Aorta (tissue), 5 donors: Measurements from ENCODE around the gene PRSS12. TPM values are rescaled to one million over a fixed set of nuclear protein-coding genes. Genes with fewer than 3 reads are reported as not detected.
"Not testable (repeated sequence)": the region's sequence is repeated elsewhere in the genome, so short reads cannot be mapped to it uniquely, and the experiment has no call there.

Experiments
- ATAC-seq: fragments of 200-7000 bp; cut with Tn5 transposase; one replicate; pipeline ENCODE4 v1.9.1; 2022; ENCODE audit warnings: moderate library complexity; ENCODE audit not compliant: low FRiP score
- DNase-seq, 2 donors: peaks; one replicate each; pipeline ENCODE4 v3.0.0-alpha.2; 2020
- H3K27ac ChIP-seq, 2 donors: one replicate each; pipeline ENCODE4 v1.5.1; 2013; ENCODE audit warnings: low read length in 2 of 2, mild to moderate bottlenecking in 2 of 2, moderate library complexity in 2 of 2, control low read depth in 1 of 2, inconsistent platforms in 1 of 2, low read depth in 1 of 2
- H3K27me3 ChIP-seq, 2 donors: one replicate each; pipeline ENCODE4 v1.6.1; 2013; ENCODE audit warnings: control low read depth in 1 of 2, low read length in 1 of 2, mild to moderate bottlenecking in 1 of 2, moderate library complexity in 1 of 2; ENCODE audit not compliant: insufficient read depth in 2 of 2, control insufficient read depth in 1 of 2
- H3K36me3 ChIP-seq, 2 donors: one replicate each; pipeline ENCODE4 v1.6.1; 2013; ENCODE audit warnings: control low read depth in 1 of 2, low read length in 1 of 2, mild to moderate bottlenecking in 1 of 2; ENCODE audit not compliant: insufficient read depth in 2 of 2, control insufficient read depth in 1 of 2
- H3K4me1 ChIP-seq, 2 donors: one replicate each; pipeline ENCODE4 v1.6.1; 2013; ENCODE audit warnings: low read length in 2 of 2, control low read depth in 1 of 2, mild to moderate bottlenecking in 1 of 2, moderate library complexity in 1 of 2; ENCODE audit not compliant: insufficient read depth in 2 of 2, control insufficient read depth in 1 of 2
- H3K4me3 ChIP-seq, 2 donors: one replicate each; pipeline ENCODE4 v1.5.1; 2013; ENCODE audit warnings: low read length in 2 of 2, control low read depth in 1 of 2, mild to moderate bottlenecking in 1 of 2
- H3K9me3 ChIP-seq: one replicate; pipeline ENCODE4 v1.6.1; 2013; ENCODE audit warnings: mild to moderate bottlenecking, low read length; ENCODE audit not compliant: control insufficient read depth
- WGBS, 2 donors: extraction: QIAGEN DNeasy Blood & Tissue Kit; methylation state at CpG; one replicate each; pipeline ENCODE4 v1.1.7; 2013; 5-methylcytosine and 5-hydroxymethylcytosine counted together
- intact Hi-C, 2 donors: fragments of 100-400 bp; cut with DNase I; formaldehyde crosslinking; loops; one replicate each; pipeline versions ENCODE4 v1.14.2 to v1.15.0; 2022
- polyA plus RNA-seq, 2 donors: library from polyadenylated mRNA; stranded (reverse); fragments of 200-250 nt; gene quantifications; one replicate each; pipeline ENCODE4 v1.2.3, GENCODE V29; 2013
- total RNA-seq, 2 donors: library from RNA; stranded (reverse); fragmentation: NEBNext Ultra II Directional; extraction: Animal tissue kit (Norgen Biotek cat#: 25700); gene quantifications; one replicate each; pipeline ENCODE4 v1.2.1, GENCODE V29; 2021
- donor health status: healthy with polysubstance abuse.
- donor health status: Bipolar disorder and iron deficiency.
- donor health status: DM: no; HTN: no; CAD: no.
- donor health status: DM: no; HTN: no; CAD: no.
- donor health status: DM: yes; HTN: yes; CAD: no.

Gene PRSS12
- total and polyA plus RNA-seq, 4 donors, result 0.18 to 0.50 TPM; not detected in 2

GRCh38 chr4:118325431-118325830, 27.4 kb downstream of the PRSS12 start:
- Histone ChIP-seq H3K4me1 (no peaks in the 10 kb centered on the region), H3K9me3 (no peaks in the 10 kb centered on the region), H3K36me3 (no peaks in the 10 kb centered on the region), H3K27me3 (no peaks in the 10 kb centered on the region), H3K4me3 (no peak overlapping the region), H3K27ac (no peak overlapping the region)
- no peak for ATAC-seq
- no peak for DNase-seq
- 17 to 28% methylated on average over 1 of the region's 1 CpG for WGBS, 2 donors
- intact Hi-C loops, result no loop called here

GRCh38 chr4:118322831-118323502, 29.8 kb downstream of the PRSS12 start:
- intact Hi-C loops, result no loop called here
- Histone ChIP-seq H3K27ac (no peak overlapping the region), H3K27me3 (no peaks in the 10 kb centered on the region), H3K4me3 (no peak overlapping the region), H3K36me3 (no peaks in the 10 kb centered on the region), H3K9me3 (no peaks in the 10 kb centered on the region), H3K4me1 (no peaks in the 10 kb centered on the region)
- ATAC-seq (no peak), DNase-seq (no peak)
- WGBS, 2 donors, result 51 to 52% methylated on average over 5 of the region's 5 CpGs

DNA sequence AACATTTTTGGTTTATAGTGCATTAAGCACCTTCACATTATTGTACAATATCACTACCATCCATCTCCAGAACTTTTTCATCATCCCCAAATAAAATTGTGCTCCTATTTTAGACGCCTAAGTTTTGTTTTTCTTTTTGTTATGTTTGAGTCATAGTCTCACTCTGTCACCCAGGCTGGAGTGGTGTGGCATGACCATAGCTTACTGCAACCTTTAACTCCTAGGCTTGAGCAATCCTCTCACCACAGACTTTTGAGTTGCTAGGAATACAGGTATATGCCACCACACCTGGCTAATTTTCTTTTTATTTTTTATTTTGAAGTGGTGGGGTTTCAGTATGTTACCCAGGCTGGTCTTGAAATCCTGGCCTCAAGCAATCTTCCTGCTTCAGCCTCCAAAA, 33.9 kb downstream of the PRSS12 start:
- 11 to 21% methylated on average over 1 of the region's 1 CpG for WGBS, 2 donors
- no peaks in the 10 kb centered on the region for H3K4me1 ChIP-seq
- H3K9me3 ChIP-seq, result no peaks in the 10 kb centered on the region
- no peaks in the 10 kb centered on the region for H3K36me3 ChIP-seq
- DNase-seq (no peak), ATAC-seq (no peak)
- no peaks in the 10 kb centered on the region for H3K27me3 ChIP-seq
- H3K4me3 ChIP-seq, result no peak overlapping the region
- no peak overlapping the region for H3K27ac ChIP-seq
- intact Hi-C loops, result no loop called here

- no peak overlapping the region for H3K27ac ChIP-seq
- H3K9me3 ChIP-seq, result no peaks in the 10 kb centered on the region
- no peaks in the 10 kb centered on the region for H3K36me3 ChIP-seq
- H3K27me3 ChIP-seq, result no peaks in the 10 kb centered on the region
- intact Hi-C loops, result no loop called here
- H3K4me1 ChIP-seq, result no peaks in the 10 kb centered on the region
- no peak overlapping the region for H3K4me3 ChIP-seq
- WGBS, 2 donors, result 73 to 74% methylated on average over 2 of the region's 2 CpGs
- no peak for DNase-seq
- no peak for ATAC-seq
Observed at GRCh38 chr4:118317691-118318090, 35.1 kb downstream of the PRSS12 start.

DNA sequence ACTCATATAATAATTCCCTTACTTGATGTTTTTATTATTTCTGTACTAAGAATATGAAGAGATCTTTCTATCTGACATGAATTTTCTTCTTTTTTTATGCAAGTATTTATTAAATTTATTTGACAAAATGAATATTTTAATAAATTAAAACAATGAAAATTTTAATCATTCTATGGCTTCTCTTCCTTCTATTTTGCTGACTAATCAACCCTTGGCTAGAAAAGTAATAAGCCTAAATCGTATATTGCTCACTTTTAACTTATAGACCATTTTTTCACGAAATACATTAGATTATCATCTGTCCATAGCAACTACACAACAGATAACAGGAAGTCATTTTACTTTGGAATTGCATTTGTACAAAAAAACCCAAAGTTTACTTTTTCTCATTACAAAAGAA, 38.6 kb downstream of the PRSS12 start:
- 86 to 88% methylated on average over 2 of the region's 2 CpGs for WGBS, 2 donors
- Histone ChIP-seq H3K4me1 (no peaks in the 10 kb centered on the region), H3K4me3 (no peak overlapping the region), H3K27ac (no peak overlapping the region), H3K27me3 (no peaks in the 10 kb centered on the region), H3K9me3 (no peaks in the 10 kb centered on the region), H3K36me3 (no peaks in the 10 kb centered on the region)
- ATAC-seq (no peak), DNase-seq (no peak)
- intact Hi-C loops, result no loop called here

DNA sequence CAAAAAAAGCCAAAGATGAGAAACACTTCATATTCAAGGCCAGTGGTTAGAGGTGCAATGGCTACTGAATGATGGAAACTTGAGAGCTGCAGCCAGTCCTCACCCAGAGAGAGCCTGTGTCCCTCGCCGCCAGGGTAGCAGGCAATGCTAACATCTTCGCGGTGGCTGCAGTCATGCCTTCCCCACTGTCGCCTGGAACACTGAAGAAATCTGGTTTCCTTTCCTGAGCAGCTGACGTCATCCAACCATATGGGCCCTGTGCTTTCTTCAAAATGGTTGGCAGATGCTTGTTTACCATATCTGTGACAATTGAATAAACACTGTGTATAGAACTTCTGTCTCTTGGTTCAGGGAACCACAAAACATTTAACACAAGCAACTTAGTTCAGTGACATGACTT, 39.7 kb downstream of the PRSS12 start:
- H3K27me3 ChIP-seq, result no peaks in the 10 kb centered on the region
- 52 to 54% methylated on average over 6 of the region's 6 CpGs for WGBS, 2 donors
- H3K4me1 ChIP-seq, result no peaks in the 10 kb centered on the region
- H3K27ac ChIP-seq, result no peak overlapping the region
- intact Hi-C loops, result no loop called here
- no peaks in the 10 kb centered on the region for H3K9me3 ChIP-seq
- H3K36me3 ChIP-seq, result no peaks in the 10 kb centered on the region
- DNase-seq, result no peak
- no peak for ATAC-seq
- no peak overlapping the region for H3K4me3 ChIP-seq

GRCh38 chr4:118308306-118309030, 44.3 kb downstream of the PRSS12 start:
- Histone ChIP-seq H3K27ac (no peak overlapping the region), H3K27me3 (no peaks in the 10 kb centered on the region), H3K36me3 (no peaks in the 10 kb centered on the region), H3K4me1 (no peaks in the 10 kb centered on the region), H3K9me3 (no peaks in the 10 kb centered on the region), H3K4me3 (no peak overlapping the region)
- intact Hi-C loops, result no loop called here
- ATAC-seq (no peak), DNase-seq (no peak)
- 46 to 48% methylated on average over 4 of the region's 4 CpGs for WGBS, 2 donors

DNA sequence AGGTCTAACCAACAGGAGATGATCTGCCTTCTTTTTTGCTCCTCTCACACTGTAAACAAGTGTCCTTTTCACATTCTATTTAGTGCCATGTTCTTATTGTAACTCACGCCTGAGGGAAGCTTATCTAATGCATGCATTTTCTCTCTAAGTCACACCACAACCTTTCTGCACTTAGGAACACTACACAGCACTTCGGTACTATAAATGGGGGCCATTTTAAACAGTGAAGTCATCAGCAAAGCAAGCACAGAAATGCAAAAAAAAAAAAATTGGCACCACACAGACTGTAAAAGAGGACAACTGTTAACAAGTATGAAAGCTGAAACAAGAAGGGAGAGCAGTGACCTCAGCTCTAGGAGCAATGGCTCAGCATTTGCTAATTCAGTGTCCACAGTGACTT, 45.2 kb downstream of the PRSS12 start:
- 18 to 26% methylated on average over 2 of the region's 2 CpGs for WGBS, 2 donors

DNA sequence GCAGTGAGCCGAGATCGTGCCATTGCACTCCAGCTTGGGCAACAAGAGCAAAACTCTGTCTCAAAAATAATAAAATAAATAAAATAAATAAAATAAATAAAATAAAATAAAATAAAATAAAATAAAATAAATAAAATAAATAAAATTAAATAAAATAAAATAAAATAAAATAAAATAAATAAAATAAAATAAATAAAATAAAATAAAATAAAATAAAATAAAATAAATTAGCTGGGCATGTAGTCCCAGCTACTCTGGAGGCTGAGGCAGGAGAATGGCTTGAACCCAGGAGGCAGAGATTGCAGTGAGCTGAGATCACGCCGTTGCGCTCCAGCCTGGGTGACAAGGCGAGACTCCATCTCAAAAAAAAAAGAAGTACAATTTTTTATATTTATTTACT, 53.2 kb downstream of the PRSS12 start:
- H3K4me1 ChIP-seq, H3K27me3 ChIP-seq, H3K27ac ChIP-seq, intact Hi-C loops, H3K4me3 ChIP-seq, DNase-seq, H3K9me3 ChIP-seq, ATAC-seq, H3K36me3 ChIP-seq: not testable (repeated sequence)
- WGBS, 2 donors, result 97 to 98% methylated on average over 6 of the region's 6 CpGs

More for the DNA sequence above, 45.2 kb downstream of the PRSS12 start:
- Histone ChIP-seq H3K4me3 (no peak overlapping the region), H3K27ac (no peak overlapping the region), H3K36me3 (no peaks in the 10 kb centered on the region), H3K27me3 (no peaks in the 10 kb centered on the region), H3K4me1 (no peaks in the 10 kb centered on the region), H3K9me3 (no peaks in the 10 kb centered on the region)
- intact Hi-C loops, result no loop called here
- ATAC-seq, result no peak
- no peak for DNase-seq
